HG02885 (cell line): ENCODE measurements around the gene SNX20.

Source experiments
- ATAC-seq: cut with Tn5 transposase; IDR thresholded peaks from one replicate; pipeline ENCODE4 v1.9.1; 2021; ENCODE audit warnings: mild to moderate bottlenecking; ENCODE audit not compliant: unreplicated experiment, poor library complexity

Gene SNX20, protein sequence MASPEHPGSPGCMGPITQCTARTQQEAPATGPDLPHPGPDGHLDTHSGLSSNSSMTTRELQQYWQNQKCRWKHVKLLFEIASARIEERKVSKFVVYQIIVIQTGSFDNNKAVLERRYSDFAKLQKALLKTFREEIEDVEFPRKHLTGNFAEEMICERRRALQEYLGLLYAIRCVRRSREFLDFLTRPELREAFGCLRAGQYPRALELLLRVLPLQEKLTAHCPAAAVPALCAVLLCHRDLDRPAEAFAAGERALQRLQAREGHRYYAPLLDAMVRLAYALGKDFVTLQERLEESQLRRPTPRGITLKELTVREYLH

GRCh38 chr16:50681021-50681885 is at the start of gene SNX20:
SNX20 (minus strand) TSS chr16:50681312; CDS start chr16:50677526, 3,786 bp downstream.
- no peak for ATAC-seq

GRCh38 chr16:50724306-50724705 is 43.2 kb upstream of the SNX20 start:
- ATAC-seq = no peak

DNA sequence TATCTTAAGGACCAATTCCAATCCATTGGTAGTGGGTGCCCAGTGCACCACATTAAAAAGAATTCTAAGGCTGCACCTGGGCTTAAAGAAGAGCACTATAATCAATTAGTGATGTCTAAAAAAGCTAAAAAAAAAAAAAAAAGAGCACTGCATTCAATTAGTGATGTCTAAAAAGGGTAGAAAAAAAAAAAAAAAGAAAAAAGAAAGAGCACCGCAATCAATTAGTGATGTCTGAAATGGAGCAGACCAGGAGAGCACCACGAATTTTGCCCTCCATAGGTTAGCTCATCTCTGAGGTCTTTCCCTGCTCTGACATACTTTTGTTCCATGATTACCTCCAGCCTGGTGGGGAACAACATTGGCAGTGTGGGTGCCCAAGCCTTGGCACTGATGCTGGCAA is 41.8 kb upstream of the SNX20 start:
- ATAC-seq = no peak

DNA sequence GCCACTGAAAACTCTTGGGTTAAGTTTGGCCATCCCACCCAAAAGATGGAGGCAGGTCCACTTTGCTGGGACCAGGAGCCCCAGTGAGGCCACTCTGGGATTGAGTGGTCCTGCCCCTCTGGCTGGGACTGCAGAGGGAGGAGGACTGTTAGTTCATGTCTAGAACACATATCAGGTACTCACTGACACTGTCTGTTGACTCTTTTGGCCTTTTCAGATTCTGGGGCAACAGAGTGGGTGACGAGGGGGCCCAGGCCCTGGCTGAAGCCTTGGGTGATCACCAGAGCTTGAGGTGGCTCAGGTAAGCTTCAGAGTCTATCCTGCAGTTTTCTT is 41.3 kb upstream of the SNX20 start:
- ATAC-seq = no peak

DNA sequence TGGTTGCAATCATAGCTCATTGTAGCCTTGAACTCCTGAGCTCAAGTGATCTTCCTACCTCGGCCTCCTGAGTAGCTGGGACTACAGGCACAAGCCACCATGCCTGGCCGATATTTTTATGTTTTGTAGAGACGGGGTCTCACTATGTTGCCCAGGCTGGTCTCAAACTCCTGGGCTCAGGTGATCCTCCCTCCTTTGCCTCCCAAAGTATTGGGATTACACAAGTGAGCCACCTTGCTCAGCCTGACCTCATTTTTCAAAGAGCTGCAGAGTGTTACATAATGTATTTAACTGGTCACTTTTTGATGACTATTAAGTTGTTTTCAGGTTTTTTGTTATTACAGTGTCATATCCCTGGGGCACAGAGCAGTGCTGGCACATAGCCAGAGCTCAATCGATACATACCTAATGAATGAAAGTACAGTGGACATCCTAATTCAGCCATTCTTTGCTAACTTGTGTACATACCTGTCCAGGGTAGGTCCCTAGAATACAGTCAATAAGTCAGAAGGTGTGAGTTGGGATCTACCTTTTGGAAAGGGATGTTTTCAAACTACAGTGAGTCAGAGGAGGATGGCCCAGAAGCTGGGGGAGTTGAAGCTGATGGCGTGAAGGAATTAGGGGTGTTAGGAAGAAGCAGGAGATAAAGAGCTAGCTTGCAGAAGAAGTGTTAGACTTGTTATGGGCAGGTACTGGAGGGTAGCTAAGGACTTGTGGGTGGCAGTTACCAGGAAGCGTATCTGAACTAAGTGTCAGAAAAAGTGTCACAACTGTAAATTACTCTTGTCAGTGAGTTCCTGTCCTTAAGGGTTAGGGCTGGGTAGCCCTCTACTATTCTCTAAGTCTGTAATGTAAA is 40.7 kb upstream of the SNX20 start:
- no peak for ATAC-seq

DNA sequence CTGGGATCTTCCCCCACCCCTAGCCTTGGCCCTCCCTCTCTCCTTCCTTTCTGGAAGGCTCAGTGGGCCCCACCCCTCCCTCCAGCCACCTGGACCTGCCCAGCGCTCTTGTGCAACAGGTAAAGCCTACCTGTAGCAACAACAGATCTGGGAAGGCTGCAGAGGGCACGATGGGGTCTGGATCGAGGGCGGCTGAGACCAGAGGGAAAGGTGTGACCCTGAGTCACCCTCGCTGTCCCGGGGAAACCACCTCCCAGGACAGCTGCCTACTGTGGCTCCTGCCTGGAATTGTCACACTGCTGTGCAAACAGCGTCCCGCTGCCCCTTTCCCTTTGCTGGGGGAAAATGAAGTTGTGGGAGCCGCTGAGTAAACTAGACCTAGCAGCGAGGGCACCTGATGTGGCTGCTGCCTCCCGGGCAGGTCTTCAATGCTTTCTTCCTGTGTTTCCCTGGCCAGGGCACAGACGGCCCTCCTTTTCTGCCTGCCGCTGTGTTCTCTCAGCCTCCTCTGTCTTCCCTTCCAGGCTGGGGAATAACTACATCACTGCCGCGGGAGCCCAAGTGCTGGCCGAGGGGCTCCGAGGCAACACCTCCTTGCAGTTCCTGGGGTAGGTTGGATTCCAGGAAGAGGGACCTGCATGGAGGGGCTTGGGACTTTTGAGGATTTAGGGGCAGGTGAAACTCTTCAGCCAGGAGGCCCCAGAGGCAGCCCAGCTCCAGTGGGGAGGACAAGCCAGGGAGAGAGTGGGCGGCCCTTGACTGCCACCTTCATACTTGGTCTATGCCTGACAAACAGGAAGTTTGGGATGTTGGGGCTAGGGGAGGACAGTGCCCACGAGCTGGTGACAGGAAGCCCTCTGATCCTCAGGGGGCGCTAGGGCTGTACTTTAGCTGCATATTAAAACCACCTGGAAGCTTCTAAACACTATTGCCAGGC is 38.6 kb upstream of the SNX20 start:
- ATAC-seq = no peak

DNA sequence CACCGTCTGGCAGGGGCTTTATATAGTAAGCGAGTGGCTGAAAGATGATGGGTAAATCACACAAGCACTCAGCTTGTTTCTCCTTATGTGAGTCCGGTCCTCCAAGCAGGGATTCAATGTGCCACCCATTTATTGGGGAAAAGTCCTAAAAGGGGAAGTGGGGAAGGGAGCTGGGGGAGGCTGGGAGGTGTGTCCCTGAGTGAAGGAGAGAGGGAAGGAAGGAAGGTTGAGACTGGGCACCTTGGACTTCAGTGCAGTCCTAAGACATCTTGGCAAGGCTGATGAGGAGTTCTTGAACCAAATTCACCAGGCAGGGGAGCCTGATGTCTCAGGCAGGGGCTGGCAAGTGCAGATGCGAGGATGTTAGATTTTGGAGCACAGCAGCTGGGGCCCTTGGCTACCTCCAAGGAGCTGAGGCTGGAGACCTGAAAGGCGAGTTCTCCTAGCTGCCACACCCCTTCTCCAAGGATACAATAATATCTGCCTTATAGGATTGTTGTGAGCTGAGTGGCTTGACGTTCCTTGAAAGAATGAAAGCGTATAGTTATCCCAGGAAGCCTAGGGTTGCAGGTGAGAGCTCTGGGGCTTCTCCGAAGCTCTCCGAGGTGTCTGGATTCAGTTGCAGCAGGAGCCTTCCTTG is 37.8 kb upstream of the SNX20 start:
- ATAC-seq = no peak

DNA sequence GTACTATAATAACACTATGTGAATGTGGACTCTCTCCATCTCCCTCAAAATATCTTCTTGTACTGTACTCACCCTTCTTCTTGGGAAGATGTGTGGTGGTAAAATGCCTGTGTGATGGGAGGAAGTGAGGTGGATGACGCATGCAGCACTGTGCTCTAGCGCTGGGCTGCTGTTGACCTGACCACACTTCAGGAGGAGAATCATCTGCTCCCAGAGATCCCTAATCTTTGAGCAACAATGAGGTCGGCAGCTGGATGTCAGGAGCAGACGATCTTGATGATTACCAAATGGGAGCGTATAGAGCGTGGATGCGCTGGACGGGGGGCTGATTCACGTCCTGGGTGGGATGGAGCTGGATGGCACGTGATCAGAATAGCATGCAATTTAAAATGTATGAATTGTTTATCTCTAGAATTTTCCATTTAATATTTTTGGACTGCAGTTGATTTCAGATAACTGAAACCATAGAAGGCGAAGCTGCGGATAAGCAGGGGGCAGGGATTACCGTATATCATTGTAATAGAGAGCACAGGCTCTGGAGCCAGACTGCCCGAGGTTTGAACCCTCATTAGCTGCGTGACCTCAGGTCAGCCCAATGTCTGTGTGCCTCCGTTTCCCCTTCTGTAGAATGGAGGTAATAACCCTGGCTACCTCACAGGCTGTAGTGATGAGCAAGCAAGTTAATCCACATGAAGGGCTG is 37.1 kb upstream of the SNX20 start:
- ATAC-seq = no peak

DNA sequence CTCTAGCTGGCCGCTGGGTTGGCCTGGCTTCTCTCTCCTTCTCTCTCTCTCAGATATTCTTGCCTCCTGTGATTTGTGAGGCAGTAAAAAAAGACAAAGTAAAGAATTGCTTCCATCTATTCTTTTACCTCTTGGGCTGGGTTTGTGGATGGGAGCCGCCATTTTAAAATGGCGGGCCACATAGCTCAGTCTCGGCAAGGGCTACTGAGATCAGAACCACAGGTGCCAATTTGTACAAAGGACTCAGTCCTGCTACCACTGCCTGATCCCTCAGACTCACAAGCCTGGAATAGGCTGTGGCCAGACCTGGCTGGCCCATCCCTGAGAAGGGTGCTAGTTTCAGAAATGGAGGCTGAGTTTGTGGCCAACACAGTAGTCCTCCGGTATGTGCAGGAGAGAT is 36.4 kb upstream of the SNX20 start:
- ATAC-seq = no peak

DNA sequence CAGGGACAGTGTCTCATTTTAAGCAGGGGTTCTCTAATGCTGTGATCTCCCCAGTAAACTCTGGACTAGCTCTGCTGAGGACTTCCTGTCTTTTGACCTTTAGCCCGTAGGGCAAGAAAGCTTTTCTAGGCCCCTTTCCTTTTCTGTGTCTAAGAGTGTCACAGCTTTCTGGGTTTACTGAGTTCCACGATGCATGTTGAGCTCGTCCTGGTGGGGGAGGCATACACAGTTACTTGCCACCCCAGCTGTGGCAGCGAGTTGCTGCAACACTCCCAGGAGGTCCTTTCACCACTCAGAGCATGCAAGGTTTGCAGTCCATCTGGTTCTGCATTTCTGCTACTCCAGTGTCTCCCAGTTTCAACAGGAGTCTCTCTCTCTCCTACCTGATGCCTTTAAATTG is 36.0 kb upstream of the SNX20 start:
- no peak for ATAC-seq

DNA sequence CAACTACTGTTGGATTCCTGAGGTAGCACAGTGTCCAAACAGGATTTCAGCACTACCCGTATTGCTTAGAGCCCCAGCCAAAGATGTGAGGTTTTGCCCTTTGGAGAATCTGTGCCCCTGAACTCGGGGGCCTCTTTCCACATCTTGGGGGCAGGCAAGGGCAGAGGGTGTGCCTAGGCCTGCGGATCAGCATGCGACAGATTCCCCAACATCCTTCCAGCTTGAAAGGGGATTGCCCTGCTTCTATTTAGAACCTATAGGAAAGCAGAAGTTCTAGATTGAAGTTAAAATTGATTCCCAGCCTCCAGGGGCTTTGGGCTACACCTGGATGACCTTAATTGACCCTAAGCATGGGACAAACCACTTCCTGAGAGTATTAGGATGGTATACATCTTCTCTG is 31.8 kb upstream of the SNX20 start:
- ATAC-seq = no peak

GRCh38 chr16:50712560-50712898 is 31.4 kb upstream of the SNX20 start:
- ATAC-seq = no peak

DNA sequence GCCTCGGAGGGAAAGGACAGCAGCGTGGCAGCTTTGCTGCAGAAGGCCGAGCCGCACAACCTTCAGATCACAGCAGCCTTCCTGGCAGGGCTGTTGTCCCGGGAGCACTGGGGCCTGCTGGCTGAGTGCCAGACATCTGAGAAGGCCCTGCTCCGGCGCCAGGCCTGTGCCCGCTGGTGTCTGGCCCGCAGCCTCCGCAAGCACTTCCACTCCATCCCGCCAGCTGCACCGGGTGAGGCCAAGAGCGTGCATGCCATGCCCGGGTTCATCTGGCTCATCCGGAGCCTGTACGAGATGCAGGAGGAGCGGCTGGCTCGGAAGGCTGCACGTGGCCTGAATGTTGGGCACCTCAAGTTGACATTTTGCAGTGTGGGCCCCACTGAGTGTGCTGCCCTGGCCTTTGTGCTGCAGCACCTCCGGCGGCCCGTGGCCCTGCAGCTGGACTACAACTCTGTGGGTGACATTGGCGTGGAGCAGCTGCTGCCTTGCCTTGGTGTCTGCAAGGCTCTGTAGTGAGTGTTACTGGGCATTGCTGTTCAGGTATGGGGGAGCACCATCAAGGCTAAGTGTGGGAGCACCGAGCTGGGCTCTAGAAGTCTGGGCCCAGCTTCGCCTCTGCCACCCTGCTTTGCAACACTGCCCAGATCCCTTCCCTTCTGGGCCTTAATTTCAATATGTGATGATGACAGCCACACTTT is 30.9 kb upstream of the SNX20 start:
- no peak for ATAC-seq

GRCh38 chr16:50711040-50711439 is 29.9 kb upstream of the SNX20 start:
- no peak for ATAC-seq

GRCh38 chr16:50709980-50710379 is 28.9 kb upstream of the SNX20 start:
- no peak for ATAC-seq

DNA sequence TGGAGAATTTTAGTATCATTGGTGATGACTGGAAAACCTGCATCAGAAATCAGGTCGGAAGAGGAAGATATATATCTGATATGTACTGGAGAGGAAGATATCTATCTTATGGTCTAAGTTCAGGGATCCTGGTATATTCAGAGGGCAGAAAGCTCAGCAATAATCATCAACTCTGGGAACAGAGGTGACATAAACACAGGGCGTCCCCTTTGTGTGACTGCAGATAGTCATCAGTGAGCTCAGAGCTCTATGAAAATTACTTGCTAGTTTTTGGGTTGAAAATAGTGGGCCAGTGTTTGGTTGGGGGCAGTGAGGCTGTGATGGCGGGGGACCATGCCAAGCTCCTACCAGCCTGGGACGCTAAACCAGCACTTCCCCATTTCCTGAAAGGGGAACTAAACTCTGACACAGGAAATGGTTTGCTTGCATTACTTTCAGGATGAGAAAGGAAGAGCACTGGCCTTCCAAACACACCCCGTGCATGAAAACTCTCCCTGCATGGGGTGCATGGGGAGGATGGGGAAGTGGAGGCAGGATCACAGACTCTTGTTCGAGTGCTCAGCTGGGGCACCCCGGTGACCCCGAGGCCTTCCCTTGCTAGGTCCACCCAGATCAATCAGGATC is 28.1 kb upstream of the SNX20 start:
- no peak for ATAC-seq

DNA sequence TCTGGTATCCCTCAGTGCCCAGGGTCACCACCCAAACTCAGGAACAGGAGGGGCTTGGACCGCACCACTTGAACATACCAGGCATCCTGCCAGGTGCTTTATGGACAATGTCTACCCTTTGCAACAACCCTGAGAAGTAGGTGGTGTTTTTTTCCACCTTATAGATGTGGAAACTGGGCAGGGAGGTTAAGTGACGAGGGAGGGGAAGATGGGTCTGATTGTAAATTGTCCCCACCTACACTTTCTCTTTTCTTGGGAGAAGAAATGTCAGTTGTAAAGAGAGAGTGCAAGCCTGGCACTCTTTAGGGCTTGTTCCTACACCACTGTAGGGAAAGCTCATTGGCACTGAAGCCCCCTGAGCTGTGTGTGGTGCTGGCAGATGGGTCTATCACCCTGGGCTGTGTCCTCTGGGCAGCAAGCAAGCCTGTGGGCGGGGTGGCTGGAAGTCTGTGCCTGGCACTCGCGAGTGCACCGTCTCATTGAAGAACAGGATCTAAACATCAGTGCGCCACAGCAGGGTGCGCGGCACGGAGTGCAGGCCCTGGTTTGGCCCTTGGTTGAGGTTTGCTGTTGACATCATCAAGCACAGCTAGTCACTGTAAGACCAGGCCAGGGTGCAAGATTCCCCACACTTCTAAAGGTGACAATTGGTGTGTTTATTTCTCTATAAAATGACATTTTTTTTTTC is 27.4 kb upstream of the SNX20 start:
- ATAC-seq = no peak
